ENCODE data around the gene CENPV.

DNA sequence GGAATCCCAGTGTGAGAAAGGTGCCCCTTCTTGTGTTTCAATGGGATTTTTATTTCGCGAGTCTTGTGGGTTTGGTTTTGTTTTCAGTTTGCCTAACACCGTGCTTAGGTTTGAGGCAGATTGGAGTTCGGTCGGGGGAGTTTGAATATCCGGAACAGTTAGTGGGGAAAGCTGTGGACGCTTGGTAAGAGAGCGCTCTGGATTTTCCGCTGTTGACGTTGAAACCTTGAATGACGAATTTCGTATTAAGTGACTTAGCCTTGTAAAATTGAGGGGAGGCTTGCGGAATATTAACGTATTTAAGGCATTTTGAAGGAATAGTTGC lies 28.2 kb upstream of the CENPV start:
- TF ChIP-seq, protein P1, sequence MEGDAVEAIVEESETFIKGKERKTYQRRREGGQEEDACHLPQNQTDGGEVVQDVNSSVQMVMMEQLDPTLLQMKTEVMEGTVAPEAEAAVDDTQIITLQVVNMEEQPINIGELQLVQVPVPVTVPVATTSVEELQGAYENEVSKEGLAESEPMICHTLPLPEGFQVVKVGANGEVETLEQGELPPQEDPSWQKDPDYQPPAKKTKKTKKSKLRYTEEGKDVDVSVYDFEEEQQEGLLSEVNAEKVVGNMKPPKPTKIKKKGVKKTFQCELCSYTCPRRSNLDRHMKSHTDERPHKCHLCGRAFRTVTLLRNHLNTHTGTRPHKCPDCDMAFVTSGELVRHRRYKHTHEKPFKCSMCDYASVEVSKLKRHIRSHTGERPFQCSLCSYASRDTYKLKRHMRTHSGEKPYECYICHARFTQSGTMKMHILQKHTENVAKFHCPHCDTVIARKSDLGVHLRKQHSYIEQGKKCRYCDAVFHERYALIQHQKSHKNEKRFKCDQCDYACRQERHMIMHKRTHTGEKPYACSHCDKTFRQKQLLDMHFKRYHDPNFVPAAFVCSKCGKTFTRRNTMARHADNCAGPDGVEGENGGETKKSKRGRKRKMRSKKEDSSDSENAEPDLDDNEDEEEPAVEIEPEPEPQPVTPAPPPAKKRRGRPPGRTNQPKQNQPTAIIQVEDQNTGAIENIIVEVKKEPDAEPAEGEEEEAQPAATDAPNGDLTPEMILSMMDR (conservative IDR thresholded peaks at IDR 0.05) = no peak
- TF ChIP-seq ZFX (IDR thresholded peaks at IDR 0.05) = no peak; the same call in 1 of the 2 replicates

Measured in C4-2B (cell line).